Measurements from ENCODE around the gene ADAMTSL2.

DNA sequence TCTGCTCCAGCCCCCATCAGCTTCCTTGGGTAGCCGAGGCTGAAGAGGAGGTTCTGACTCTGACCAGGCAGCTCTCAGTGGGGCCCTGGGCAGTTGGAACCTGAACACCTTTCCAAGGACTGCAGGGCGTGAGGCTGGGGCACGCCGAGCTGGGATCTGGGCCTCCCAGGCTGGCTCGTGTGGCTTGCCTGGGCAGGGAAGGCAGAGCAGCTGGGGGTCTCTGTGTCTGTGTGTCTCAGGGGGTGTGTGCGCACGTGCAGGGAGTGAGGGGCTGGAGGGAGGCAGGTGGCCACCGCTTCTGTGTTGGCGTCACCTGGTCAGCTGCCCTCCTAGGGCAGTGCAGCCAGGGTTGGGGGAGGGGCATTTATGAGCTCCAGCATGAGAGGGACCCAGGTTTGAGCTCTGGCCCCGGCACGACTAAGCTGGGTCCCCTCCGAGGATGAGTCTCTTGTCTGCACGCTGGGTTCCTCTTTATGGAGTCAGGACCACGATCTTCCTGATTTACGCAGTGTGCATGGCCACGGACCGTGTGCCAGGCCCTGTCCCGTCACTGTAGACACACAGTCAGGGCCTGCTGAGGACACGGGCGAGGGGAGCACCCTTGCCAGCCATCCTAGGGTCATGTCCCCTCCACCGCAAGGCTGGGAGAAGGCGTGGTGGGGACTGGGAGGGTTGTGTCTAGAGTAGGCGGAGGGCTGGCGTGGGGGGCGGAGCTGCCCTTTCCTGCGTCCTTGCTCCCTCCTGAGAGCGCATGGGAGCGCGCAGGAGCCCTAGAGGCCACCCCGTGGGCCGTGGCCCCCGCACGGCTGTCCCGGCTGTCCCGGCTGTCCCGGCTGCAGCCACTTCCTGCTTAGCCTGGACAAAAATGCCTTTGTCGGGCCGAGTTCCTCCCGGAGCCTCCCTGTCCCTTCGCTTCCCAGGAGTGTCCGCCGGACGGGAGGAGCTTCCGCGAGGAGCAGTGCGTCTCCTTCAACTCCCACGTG is 4.6 kb downstream of the ADAMTSL2 start:
- no peak for TF ChIP-seq CTCF (IDR thresholded peaks at IDR 0.05)
- TF ChIP-seq POLR2AphosphoS5 (IDR thresholded peaks at IDR 0.05) = no peak
- no peak for TF ChIP-seq EP300 (IDR thresholded peaks at IDR 0.05)
